Lower leg skin (tissue), 4 donors: ENCODE results near the gene FANCI. TPM values are rescaled to one million over a fixed set of nuclear protein-coding genes. Genes with fewer than 3 reads are reported as not detected.

Experiments
- DNase-seq, 2 donors: peaks; one replicate each; pipeline ENCODE4 v3.0.0-alpha.2; 2019; ENCODE audit warnings: low spot score in 2 of 2
- H3K4me3 ChIP-seq: fragments of 200-600 bp; sonication (generic); 2 replicates; pipeline ENCODE4 v1.5.1; 2017; ENCODE audit warnings: mild to moderate bottlenecking, low read depth; ENCODE audit not compliant: poor library complexity, severe bottlenecking
- POLR2A ChIP-seq, 2 donors: fragments of 450-650 bp; IDR thresholded peaks; one replicate each; pipeline ENCODE4 v1.6.1; 2016 to 2017; ENCODE audit warnings: antibody characterized with exemption in 2 of 2, mild to moderate bottlenecking in 1 of 2, moderate library complexity in 1 of 2
- WGBS, 2 donors: methylation state at CpG; one replicate each; pipeline ENCODE4 v1.1.5; 2018; 5-methylcytosine and 5-hydroxymethylcytosine counted together
- intact Hi-C: fragments of 100-400 bp; cut with DNase I; formaldehyde crosslinking; loops from one replicate; pipeline ENCODE4 v1.15.0; 2023; ENCODE audit warnings: low total_unique reads
- total RNA-seq, 4 donors: library from RNA; depleted of rRNA; stranded (reverse); fragments of >200 nt; gene quantifications; one replicate each; pipeline ENCODE4 v1.1.0, GENCODE V29; 2016
- TF ChIP-seq, protein P1 (sequence below), 3 donors: fragments of 450-650 bp; IDR thresholded peaks; one replicate each; pipeline ENCODE4 v1.5.1; 2016; ENCODE audit warnings: antibody characterized with exemption in 3 of 3, mild to moderate bottlenecking in 3 of 3, moderate library complexity in 2 of 3

FANCI gene
- total RNA-seq, 4 donors from 2014 or later: 4.5 to 22.0 (median 8.5) TPM

DNA sequence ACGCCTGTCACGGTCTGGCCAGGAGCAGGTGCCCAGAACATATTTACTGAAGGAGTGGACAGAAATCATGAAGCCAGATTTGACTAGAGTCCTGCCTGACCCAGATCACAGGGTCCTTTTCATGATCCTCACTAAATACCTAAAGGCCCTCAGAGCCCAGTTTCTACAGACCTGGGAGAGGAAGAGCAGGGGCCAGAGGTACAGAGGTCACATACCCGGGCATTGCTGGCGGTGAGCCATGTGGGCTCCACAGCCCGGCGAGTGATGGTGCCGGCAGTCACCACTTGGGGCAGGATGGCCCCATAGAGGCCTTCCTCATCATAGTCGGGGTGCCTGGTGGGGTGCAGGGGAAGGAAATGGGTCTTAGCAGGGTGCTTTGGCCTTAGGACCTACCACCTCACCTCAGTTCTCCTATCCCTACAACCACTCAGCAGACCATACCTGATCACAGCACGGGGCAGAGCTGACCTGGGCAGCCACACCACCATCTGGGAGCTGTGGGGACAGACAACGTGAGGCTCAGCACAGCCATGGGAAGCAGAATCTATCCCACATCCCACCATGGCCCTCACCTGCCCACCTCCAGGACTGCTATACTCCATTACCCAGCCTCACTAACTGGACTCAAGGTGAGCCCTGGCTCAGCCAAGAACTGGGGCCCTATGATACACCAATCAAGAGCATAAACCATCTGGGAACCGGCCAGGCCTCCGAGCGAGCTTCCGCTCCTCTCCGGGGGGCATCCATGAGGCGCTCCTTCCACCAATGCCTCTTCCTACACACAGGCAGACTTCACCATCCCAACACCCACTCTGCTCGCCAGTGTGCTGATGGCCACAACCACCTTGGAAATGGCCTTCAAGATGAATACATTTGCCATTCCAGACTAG, 78.0 kb downstream of the FANCI start:
- TF ChIP-seq POLR2A (IDR thresholded peaks at IDR 0.05): no peak
- intact Hi-C loops: no loop called here
- WGBS, 2 donors: 85 to 89% methylated on average over 13 to 16 of the region's 17 CpGs
- DNase-seq: no peak
- H3K4me3 ChIP-seq: no peak overlapping the region

DNA sequence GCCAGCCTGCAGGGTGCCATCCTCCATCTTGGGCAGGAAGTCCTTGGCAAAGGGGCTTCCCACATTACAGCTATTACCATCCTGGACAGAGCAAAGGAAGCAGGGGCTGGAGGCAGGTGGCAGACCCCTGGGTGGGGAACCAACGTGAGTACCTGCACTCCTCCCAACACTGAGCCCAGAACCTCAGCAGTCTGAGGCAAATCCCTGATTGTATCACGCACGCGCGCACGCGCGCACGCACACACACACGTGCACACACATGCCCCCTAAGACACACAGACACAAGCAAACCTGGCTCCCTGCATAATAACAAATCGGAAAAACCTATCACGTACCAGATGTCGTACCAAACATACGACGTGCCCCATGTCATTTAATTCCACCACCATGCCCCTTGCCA, 79.0 kb downstream of the FANCI start:
- H3K4me3 ChIP-seq: no peak overlapping the region
- 90 to 93% methylated on average over 15 of the region's 15 CpGs for WGBS, 2 donors
- intact Hi-C loops: no loop called here
- TF ChIP-seq, protein P1, sequence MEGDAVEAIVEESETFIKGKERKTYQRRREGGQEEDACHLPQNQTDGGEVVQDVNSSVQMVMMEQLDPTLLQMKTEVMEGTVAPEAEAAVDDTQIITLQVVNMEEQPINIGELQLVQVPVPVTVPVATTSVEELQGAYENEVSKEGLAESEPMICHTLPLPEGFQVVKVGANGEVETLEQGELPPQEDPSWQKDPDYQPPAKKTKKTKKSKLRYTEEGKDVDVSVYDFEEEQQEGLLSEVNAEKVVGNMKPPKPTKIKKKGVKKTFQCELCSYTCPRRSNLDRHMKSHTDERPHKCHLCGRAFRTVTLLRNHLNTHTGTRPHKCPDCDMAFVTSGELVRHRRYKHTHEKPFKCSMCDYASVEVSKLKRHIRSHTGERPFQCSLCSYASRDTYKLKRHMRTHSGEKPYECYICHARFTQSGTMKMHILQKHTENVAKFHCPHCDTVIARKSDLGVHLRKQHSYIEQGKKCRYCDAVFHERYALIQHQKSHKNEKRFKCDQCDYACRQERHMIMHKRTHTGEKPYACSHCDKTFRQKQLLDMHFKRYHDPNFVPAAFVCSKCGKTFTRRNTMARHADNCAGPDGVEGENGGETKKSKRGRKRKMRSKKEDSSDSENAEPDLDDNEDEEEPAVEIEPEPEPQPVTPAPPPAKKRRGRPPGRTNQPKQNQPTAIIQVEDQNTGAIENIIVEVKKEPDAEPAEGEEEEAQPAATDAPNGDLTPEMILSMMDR (IDR thresholded peaks at IDR 0.05): no peak
- no peak for TF ChIP-seq POLR2A (IDR thresholded peaks at IDR 0.05)
- DNase-seq: no peak

DNA sequence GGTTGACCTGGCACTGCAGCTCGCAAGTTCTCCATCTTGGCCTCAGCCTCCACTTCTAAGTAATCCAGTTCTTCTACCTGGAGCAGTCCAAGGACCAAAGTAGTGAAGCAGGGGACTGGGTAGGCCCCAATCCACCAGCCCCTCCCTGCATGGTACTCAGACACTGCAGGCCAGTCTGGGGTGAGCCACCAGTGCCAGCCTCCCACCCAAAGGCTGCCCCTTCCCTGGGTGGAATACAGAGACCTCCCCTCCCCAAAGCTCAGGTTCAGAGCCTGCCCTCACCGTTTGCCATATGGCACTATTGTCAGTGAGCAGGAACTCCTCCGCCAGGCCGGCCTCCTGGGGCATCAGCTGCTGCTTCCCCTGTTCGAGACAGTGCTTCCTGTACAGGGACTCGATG, 80.0 kb downstream of the FANCI start:
- H3K4me3 ChIP-seq: no peak overlapping the region
- DNase-seq: peak in 1 of 2 donors; percentile 67
- WGBS, 2 donors: 88 to 90% methylated on average over 6 of the region's 6 CpGs
- intact Hi-C loops: no loop called here
- no peak for TF ChIP-seq POLR2A (IDR thresholded peaks at IDR 0.05)
- TF ChIP-seq, protein P1 (IDR thresholded peaks at IDR 0.05): no peak

DNA sequence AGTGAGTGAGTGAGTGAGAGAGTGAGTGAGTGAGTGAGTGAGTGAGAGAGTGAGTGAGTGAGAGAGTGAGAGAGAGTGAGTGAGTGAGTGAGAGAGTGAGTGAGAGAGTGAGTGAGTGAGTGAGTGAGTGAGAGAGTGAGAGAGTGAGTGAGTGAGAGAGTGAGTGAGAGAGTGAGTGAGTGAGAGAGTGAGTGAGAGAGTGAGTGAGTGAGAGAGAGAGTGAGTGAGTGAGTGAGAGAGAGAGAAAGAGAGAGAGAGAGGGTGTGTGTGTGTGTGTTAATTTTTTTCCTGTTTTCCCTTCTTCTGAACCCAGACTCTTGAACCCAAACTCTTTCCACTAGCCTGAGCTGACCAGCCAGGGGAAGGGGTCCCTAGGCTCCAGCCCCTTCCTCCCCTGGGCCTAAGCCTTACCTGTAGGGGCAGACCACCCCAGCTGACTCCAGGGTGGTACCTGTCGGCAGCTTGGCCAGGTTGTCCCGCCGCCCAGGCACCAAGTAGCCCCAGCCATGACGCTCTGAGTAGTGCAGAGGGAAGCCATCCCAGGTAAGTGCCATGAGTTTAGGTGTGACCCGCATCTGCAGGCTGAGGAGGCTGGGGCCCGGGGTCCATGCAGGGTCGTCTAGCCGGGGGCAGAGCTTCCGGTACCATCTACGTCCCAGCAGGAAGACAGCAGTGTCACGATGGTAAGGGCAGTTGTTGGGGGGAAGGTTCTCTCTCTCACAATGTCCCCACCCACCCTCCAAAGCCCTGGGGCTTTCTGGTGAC, 81.4 kb downstream of the FANCI start:
- TF ChIP-seq, protein P1 (IDR thresholded peaks at IDR 0.05): no peak
- TF ChIP-seq POLR2A (IDR thresholded peaks at IDR 0.05): no peak
- WGBS, 2 donors: 93 to 96% methylated on average over 11 of the region's 11 CpGs
- peak in 1 of 2 donors; percentile 66 for DNase-seq
- H3K4me3 ChIP-seq: no peak overlapping the region
- intact Hi-C loops: no loop called here

DNA sequence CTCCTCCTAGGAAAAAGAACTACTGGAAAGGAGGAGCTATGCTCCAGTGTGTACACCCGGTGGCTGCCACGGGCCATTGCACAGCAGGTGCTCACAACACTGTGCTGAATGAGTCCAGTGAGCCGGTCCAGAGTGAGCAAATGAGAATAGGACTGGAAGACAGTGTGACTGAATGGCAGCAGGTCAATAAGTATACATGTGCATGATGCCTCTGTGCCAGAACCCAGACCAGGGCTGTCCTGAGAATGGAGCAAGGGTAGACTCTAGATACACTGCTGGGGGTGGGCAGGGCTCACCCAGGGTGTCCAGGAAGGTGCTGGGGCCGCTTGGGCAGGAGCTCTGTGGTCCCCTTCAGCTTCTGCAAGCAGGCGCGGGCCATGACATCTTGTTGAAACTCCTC, 82.5 kb downstream of the FANCI start:
- WGBS, 2 donors: 89 to 93% methylated on average over 6 of the region's 6 CpGs
- TF ChIP-seq, protein P1 (IDR thresholded peaks at IDR 0.05): no peak
- TF ChIP-seq POLR2A (IDR thresholded peaks at IDR 0.05): no peak
- DNase-seq: peak in 1 of 2 donors; percentile 73
- intact Hi-C loops: no loop called here
- H3K4me3 ChIP-seq: no peak overlapping the region

DNA sequence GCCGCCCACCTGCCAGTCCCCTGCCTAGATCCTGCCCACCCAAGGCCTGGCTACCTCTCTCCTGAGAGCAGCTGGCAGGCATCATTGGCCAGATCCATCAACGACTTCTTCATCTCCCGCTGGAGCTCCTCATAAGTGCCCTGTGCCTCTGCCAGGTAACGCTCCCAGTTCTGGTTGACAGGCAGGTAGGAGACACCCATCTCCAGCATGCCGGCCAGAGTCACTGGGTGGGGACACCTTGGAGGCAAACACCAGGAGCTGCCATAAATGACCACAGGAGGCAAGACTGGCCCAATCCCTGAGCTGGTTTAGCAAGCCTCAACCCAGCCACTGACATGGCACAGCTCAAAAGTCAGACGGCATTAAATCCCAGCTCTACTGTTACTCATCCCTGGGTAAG, 83.3 kb downstream of the FANCI start:
- DNase-seq: peak in 1 of 2 donors; percentile 67
- no peak overlapping the region for H3K4me3 ChIP-seq
- TF ChIP-seq, protein P1 (IDR thresholded peaks at IDR 0.05): no peak
- TF ChIP-seq POLR2A (IDR thresholded peaks at IDR 0.05): no peak
- WGBS, 2 donors: 84 to 97% methylated on average over 6 of the region's 6 CpGs
- intact Hi-C loops: no loop called here
